Vagina (tissue), 2 donors: ENCODE data around the gene ANKRD30B.

Experiments used
- CTCF ChIP-seq, 3 experiments: fragments of 450-650 bp in 2 of 3; fragments of 200-600 bp in 1 of 3; sonication (generic) in 1 of 3; IDR thresholded peaks; one replicate each; pipeline ENCODE4 v1.5.1; 2017 to 2019; ENCODE audit warnings: antibody characterized with exemption in 3 of 3, mild to moderate bottlenecking in 2 of 3, moderate library complexity in 2 of 3
- POLR2A ChIP-seq, 2 donors: fragments of 450-650 bp; IDR thresholded peaks; one replicate each; pipeline ENCODE4 v1.6.1; 2017; ENCODE audit warnings: antibody characterized with exemption in 2 of 2, mild to moderate bottlenecking in 2 of 2, moderate library complexity in 2 of 2
- POLR2AphosphoS5 ChIP-seq, 2 donors: sonication (generic); formaldehyde crosslinking; IDR thresholded peaks; one replicate each; pipeline ENCODE4 v1.9.0; 2017; ENCODE audit warnings: antibody characterized with exemption in 2 of 2, mild to moderate bottlenecking in 2 of 2, low read depth in 1 of 2; ENCODE audit not compliant: insufficient read depth in 1 of 2

GRCh38 chr18:14768241-14768640, 20.3 kb downstream of the ANKRD30B start:
- TF ChIP-seq CTCF (IDR thresholded peaks at IDR 0.05) (no peak), POLR2A (IDR thresholded peaks at IDR 0.05) (no peak), POLR2AphosphoS5 (IDR thresholded peaks at IDR 0.05; ENCODE audit: insufficient read depth in 1 of 2, low read depth in 1 of 2) (no peak)
